LNCAP (cell line): ENCODE results near the gene SPINK2.

Source experiments
- CTCF ChIP-seq: fragments of 450-650 bp; IDR thresholded peaks from 2 replicates; pipeline ENCODE4 v1.5.1; 2017; ENCODE audit warnings: mild to moderate bottlenecking

SPINK2 gene

GRCh38 chr4:56773346-56773745, 48.2 kb downstream of the SPINK2 start:
- TF ChIP-seq CTCF: no peak

GRCh38 chr4:56772134-56772533, 49.4 kb downstream of the SPINK2 start:
- no peak for TF ChIP-seq CTCF

GRCh38 chr4:56768763-56769162, 52.7 kb downstream of the SPINK2 start:
- TF ChIP-seq CTCF: no peak

GRCh38 chr4:56768316-56768715, 53.2 kb downstream of the SPINK2 start:
- no peak for TF ChIP-seq CTCF

- TF ChIP-seq CTCF: no peak
Measured at GRCh38 chr4:56767567-56767966, 53.9 kb downstream of the SPINK2 start.

- TF ChIP-seq CTCF: no peak
Measured at GRCh38 chr4:56764775-56765174, 56.7 kb downstream of the SPINK2 start.

- TF ChIP-seq CTCF: no peak
Measured at GRCh38 chr4:56764223-56764622, 57.3 kb downstream of the SPINK2 start.

GRCh38 chr4:56762484-56763250, 58.8 kb downstream of the SPINK2 start:
- TF ChIP-seq CTCF: no peak
